Central memory CD8-positive, alpha-beta T cell (primary cell): Measurements from ENCODE around the gene RNASEH1.
"Not testable (repeated sequence)": the region's sequence is repeated elsewhere in the genome, so short reads cannot be mapped to it uniquely, and the experiment has no call there.

Experiments used
- ATAC-seq: fragments of 150-1000 bp; cut with Tn5 transposase; replicated peaks from 2 replicates; pipeline ENCODE4 v1.10.0; 2022; ENCODE audit warnings: mild to moderate bottlenecking, moderate FRiP score, moderate number of reproducible peaks; ENCODE audit not compliant: poor library complexity, severe bottlenecking; ENCODE audit errors: extremely low read depth
- DNase-seq, 2 donors: peaks; one replicate each; pipeline ENCODE4 v3.0.0; 2021; ENCODE audit warnings: low spot score in 2 of 2
- H3K27ac Mint-ChIP-seq: one replicate; pipeline ENCODE4 v1.8.0; 2022; ENCODE audit warnings: low read depth, mild to moderate bottlenecking, moderate library complexity, mixed read lengths
- H3K27me3 Mint-ChIP-seq: one replicate; pipeline ENCODE4 v1.8.0; 2022; ENCODE audit warnings: mixed read lengths
- H3K36me3 Mint-ChIP-seq: one replicate; pipeline ENCODE4 v1.8.0; 2022; ENCODE audit warnings: mild to moderate bottlenecking, moderate library complexity, mixed read lengths; ENCODE audit not compliant: insufficient read depth
- H3K4me1 Mint-ChIP-seq: one replicate; pipeline ENCODE4 v1.8.0; 2022; ENCODE audit warnings: mixed read lengths
- H3K4me3 Mint-ChIP-seq: one replicate; pipeline ENCODE4 v1.8.0; 2022; ENCODE audit warnings: mild to moderate bottlenecking, moderate library complexity, mixed read lengths
- H3K9me3 Mint-ChIP-seq: one replicate; pipeline ENCODE4 v1.8.0; 2022; ENCODE audit warnings: mixed read lengths

RNASEH1 gene

GRCh38 chr2:3519255-3520205, 38.6 kb downstream of the RNASEH1 start, which contains the start of gene ADI1:
Gene ADI1, minus strand, starts transcription at chr2:3519531. Its CDS starts 44 bp downstream, at chr2:3519487.
- DNase-seq = peak; percentile 56 to 57
- Mint-ChIP-seq H3K36me3 (peaks cover 26% of the 10 kb centered on the region), H3K4me3 (peak within 1 kb of the TSS; percentile 87), H3K4me1 (peaks cover 25% of the 10 kb centered on the region), H3K9me3 (peaks cover 7% of the 10 kb centered on the region), H3K27me3 (no peaks in the 10 kb centered on the region), H3K27ac (peak within 1 kb of the TSS; percentile 94)
- peak; percentile 58 for ATAC-seq

- Mint-ChIP-seq H3K4me3 (peak overlapping the region; percentile 87), H3K27me3 (no peaks in the 10 kb centered on the region), H3K4me1 (peaks cover 25% of the 10 kb centered on the region), H3K27ac (peak overlapping the region; percentile 94), H3K9me3 (peaks cover 7% of the 10 kb centered on the region), H3K36me3 (peaks cover 26% of the 10 kb centered on the region)
- peak; percentile 79 for ATAC-seq
- peak; percentile 96 to 97 for DNase-seq
These were observed 39.5 kb downstream of the RNASEH1 start for GRCh38 chr2:3518496-3519254.

DNA sequence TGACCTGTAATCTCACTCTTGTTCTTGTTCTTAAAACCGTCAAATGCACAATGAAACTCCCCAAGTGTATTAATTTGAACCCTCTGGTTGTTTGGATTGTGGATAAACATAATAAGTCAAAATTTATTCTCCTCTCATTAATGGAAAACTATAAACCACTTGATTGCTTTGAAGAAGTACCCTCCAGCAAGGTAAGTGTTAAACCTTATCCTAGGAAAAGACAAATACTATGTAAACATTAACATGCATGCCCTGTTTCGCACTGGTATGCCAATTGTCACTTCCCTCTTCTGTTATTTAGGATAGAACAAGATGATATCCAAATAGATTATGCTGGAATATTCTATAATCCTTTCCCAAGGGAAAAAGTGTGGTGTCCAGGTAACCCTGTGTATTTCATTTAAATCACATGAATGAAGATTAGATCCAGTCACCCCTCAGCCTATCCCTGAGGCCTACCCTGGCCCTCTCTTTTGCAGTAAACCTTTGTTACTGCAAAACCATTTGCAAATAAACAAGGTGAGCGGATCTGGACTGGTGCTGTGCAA, 40.1 kb downstream of the RNASEH1 start:
- H3K27ac Mint-ChIP-seq = peak overlapping the region; percentile 94
- peak overlapping the region; percentile 87 for H3K4me3 Mint-ChIP-seq
- ATAC-seq (no peak), DNase-seq (no peak)
- H3K36me3 Mint-ChIP-seq = peaks cover 26% of the 10 kb centered on the region
- no peaks in the 10 kb centered on the region for H3K27me3 Mint-ChIP-seq
- H3K4me1 Mint-ChIP-seq = peaks cover 25% of the 10 kb centered on the region
- peaks cover 7% of the 10 kb centered on the region for H3K9me3 Mint-ChIP-seq

- ATAC-seq = no peak
- Mint-ChIP-seq H3K27me3 (no peaks in the 10 kb centered on the region), H3K27ac (no peak overlapping the region), H3K9me3 (peaks cover 7% of the 10 kb centered on the region), H3K4me3 (no peak overlapping the region), H3K4me1 (peaks cover 22% of the 10 kb centered on the region), H3K36me3 (peaks cover 31% of the 10 kb centered on the region)
- no peak for DNase-seq
These were observed 41.3 kb downstream of the RNASEH1 start for GRCh38 chr2:3516831-3517230.

DNA sequence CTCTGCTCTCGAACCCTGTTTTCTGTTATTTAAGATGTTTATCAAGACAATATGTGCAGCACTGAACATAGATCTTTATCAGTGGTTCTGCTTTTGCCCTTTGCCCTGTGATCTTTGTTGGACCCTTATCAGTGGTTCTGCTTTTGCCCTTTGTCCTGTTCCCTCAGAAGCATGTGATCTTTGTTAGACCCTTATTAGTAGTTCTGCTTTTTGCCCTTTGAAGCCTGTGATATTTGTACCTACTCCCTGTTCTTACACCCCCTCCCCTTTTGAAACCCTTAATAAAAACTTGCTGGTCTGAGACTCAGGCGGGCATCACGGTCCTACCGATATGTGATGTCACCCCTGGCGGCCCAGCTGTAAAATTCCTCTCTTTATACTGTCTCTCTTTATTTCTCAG, 42.7 kb downstream of the RNASEH1 start:
- not testable (repeated sequence) for ATAC-seq, H3K27me3 Mint-ChIP-seq, DNase-seq, H3K4me1 Mint-ChIP-seq, H3K4me3 Mint-ChIP-seq, H3K27ac Mint-ChIP-seq
- Mint-ChIP-seq H3K36me3 (peaks cover 29% of the 10 kb centered on the region), H3K9me3 (peaks cover 12% of the 10 kb centered on the region)

DNA sequence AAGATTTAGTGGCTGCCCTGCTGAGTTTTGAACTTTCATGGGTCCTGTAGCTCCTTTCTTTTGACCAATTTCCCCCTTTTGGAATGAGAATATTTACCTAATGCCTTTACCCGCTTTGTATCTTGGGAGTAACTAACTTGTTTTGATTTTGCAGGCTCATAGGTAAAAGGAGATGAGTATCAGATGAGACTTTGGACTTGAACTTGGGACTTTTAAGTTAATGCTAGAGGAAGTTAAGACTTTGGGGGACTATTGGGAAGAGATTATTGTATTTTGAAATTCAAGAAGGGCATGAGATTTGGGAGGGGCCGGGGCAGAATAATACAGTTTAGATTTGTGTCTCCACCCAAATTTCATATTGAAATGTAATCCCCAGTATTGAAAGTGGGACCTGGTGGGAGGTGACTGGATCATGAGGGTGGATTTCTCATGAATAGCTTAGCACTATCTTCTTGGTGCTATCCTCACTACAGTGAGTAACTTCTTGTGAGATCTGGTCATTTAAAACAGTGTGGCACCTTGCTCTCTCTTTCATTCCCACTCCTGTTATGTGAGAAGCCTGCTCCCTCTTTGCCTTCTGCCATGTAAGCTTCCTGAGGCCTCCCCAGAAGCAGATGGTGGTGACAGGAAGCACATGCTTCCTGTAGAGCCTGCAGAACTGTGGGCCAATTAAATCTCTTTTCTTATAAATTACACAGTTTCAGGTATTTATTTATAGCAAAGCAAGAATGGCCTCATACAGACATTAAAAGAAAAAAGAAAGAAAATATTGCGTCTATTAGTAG, 44.9 kb downstream of the RNASEH1 start:
- Mint-ChIP-seq H3K27ac (no peak overlapping the region), H3K36me3 (peaks cover 16% of the 10 kb centered on the region), H3K9me3 (peaks cover 12% of the 10 kb centered on the region), H3K4me1 (no peaks in the 10 kb centered on the region), H3K27me3 (no peaks in the 10 kb centered on the region), H3K4me3 (no peak overlapping the region)
- ATAC-seq (no peak), DNase-seq (no peak)

DNA sequence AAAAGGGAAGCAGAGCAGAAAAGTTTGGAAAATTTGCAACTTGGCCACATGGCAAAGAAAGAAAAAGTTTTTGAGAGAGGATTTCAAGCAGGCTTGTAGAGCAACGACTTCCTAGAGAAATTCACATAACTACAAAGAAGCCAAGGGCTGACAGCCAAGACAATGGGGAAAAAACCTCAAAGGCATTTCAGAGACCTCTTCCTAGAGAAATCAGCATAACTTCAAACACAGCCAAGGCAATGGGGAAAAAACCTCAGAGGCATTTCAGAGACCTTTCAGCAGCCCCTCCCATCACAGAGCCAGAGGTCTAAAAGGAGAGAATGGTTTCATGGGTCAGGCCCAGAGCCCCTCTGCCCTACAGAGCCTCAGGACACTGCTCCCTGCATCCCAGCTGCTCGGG, 46.0 kb downstream of the RNASEH1 start:
- DNase-seq (no peak), ATAC-seq (no peak)
- no peak overlapping the region for H3K27ac Mint-ChIP-seq
- no peaks in the 10 kb centered on the region for H3K27me3 Mint-ChIP-seq
- peaks cover 12% of the 10 kb centered on the region for H3K9me3 Mint-ChIP-seq
- peaks cover 13% of the 10 kb centered on the region for H3K36me3 Mint-ChIP-seq
- no peaks in the 10 kb centered on the region for H3K4me1 Mint-ChIP-seq
- H3K4me3 Mint-ChIP-seq = no peak overlapping the region

DNA sequence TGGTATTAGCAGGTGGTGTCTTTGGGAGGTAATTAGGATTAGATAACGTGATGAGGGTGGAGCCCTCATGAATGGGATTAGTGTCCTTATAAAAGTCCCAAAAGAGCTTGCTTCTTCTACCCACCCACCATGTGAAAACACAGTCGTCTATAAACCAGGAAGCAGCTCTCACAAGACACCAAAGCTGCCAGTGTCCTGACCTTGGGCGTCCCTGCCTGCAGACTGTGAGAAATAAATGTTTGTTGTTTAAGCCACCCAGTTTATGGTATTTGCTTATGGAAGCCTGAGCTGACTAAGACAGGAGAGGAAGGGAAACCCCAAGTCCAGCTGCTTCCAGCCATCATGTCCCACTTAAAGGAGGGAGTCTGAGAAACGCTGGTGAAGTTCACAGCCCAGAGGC, 52.4 kb downstream of the RNASEH1 start:
- H3K27ac Mint-ChIP-seq = no peak overlapping the region
- H3K4me3 Mint-ChIP-seq = no peak overlapping the region
- H3K27me3 Mint-ChIP-seq = no peaks in the 10 kb centered on the region
- no peaks in the 10 kb centered on the region for H3K4me1 Mint-ChIP-seq
- ATAC-seq = no peak
- H3K9me3 Mint-ChIP-seq = no peaks in the 10 kb centered on the region
- no peak for DNase-seq
- H3K36me3 Mint-ChIP-seq = peaks cover 9% of the 10 kb centered on the region

- H3K4me1 Mint-ChIP-seq = no peaks in the 10 kb centered on the region
- DNase-seq (no peak), ATAC-seq (no peak)
- no peaks in the 10 kb centered on the region for H3K27me3 Mint-ChIP-seq
- H3K36me3 Mint-ChIP-seq = peaks cover 7% of the 10 kb centered on the region
- no peaks in the 10 kb centered on the region for H3K9me3 Mint-ChIP-seq
- no peak overlapping the region for H3K27ac Mint-ChIP-seq
- H3K4me3 Mint-ChIP-seq = no peak overlapping the region
These were observed 53.4 kb downstream of the RNASEH1 start for GRCh38 chr2:3504741-3505140.

DNA sequence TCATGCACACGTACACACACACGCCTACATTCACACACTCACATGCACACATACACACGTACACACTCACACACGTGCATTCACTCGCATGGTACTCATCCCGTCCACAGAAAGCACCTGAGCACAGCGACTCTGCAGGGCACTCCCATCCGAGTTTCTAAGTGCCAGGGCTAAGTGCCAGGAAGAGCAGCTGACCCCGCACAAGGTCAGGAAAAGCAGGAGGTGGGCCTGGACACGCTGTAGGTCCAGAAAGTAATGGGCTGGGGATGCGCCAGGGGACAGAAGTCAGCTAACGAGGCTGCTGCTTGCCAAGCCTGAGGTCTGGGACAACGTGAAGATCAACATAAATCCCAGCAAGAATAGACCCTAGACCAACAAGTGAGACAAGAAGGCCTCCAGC, 54.6 kb downstream of the RNASEH1 start:
- DNase-seq (no peak), ATAC-seq (no peak)
- no peak overlapping the region for H3K4me3 Mint-ChIP-seq
- H3K27me3 Mint-ChIP-seq = no peaks in the 10 kb centered on the region
- no peaks in the 10 kb centered on the region for H3K9me3 Mint-ChIP-seq
- no peaks in the 10 kb centered on the region for H3K4me1 Mint-ChIP-seq
- H3K36me3 Mint-ChIP-seq = peaks cover 14% of the 10 kb centered on the region
- H3K27ac Mint-ChIP-seq = no peak overlapping the region

DNA sequence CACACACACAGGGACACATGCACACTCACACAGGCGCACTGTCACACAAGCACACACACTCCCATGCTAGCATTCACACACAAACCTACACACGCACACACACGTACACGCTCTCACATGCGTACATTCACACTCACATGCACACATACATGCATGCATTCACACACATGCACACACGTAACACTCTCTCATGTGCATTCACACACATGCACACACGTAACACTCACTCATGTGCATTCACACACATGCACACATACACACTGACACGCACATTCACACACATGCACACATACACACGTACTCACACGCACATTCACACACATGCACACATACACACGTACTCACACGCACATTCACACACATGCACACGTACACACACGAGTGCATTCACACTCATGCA, 55.1 kb downstream of the RNASEH1 start:
- DNase-seq = no peak
- Mint-ChIP-seq H3K27ac (no peak overlapping the region), H3K27me3 (no peaks in the 10 kb centered on the region), H3K9me3 (no peaks in the 10 kb centered on the region), H3K4me3 (no peak overlapping the region), H3K4me1 (no peaks in the 10 kb centered on the region), H3K36me3 (peaks cover 16% of the 10 kb centered on the region)
- no peak for ATAC-seq

- H3K27me3 Mint-ChIP-seq = no peaks in the 10 kb centered on the region
These were observed 57.7 kb downstream of the RNASEH1 start for GRCh38 chr2:3500326-3500899.

More at GRCh38 chr2:3500326-3500899, 57.7 kb downstream of the RNASEH1 start:
- DNase-seq (no peak), ATAC-seq (no peak)
- no peak overlapping the region for H3K27ac Mint-ChIP-seq
- H3K36me3 Mint-ChIP-seq = peaks cover 17% of the 10 kb centered on the region
- no peaks in the 10 kb centered on the region for H3K4me1 Mint-ChIP-seq
- H3K9me3 Mint-ChIP-seq = no peaks in the 10 kb centered on the region
- no peak overlapping the region for H3K4me3 Mint-ChIP-seq
